ENCODE data around the gene KIF2A.

KIF2A gene

DNA sequence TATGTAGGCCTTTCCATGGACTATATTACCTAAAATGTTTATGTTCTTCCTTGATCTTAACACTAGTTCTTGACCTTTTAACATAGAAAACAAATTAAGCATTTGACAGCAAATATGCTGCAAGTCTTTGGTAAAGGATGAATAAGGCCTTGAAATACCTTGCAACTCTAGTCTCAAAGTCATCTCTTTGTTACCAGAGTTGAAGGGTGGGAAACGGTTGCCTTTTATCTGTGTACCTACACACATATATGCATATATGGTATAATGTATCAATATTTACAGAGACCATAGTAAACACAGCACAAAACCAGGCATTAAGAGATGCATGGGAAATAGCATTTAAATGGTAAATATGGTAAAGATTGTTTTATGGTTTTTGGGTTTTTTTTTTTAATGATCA is 16.5 kb downstream of the KIF2A start:
- DNase-seq = no peak
- H3K4me1 ChIP-seq (ENCODE audit: control extremely low read depth in 1 of 4, control insufficient read depth in 4 of 4, insufficient read depth in 4 of 4, low read length in 3 of 4) = peaks cover 4 to 33% (median 24%) of the 10 kb centered on the region in 4 experiments
- no peak overlapping the region for H3K27ac ChIP-seq (ENCODE audit: insufficient read depth in 1 of 2, low read depth in 1 of 2, low read length in 2 of 2, poor library complexity in 1 of 2, severe bottlenecking in 2 of 2)
- POLR2A ChIA-PET = no interaction called here
- peaks cover 2 to 12% (median 7%) of the 10 kb centered on the region in 4 experiments for H3K36me3 ChIP-seq (ENCODE audit: control insufficient read depth in 4 of 4, insufficient read depth in 4 of 4, low read length in 3 of 4)
- no peaks in the 10 kb centered on the region for H3K9me3 ChIP-seq (ENCODE audit: control extremely low read depth in 1 of 5, control insufficient read depth in 4 of 5, insufficient read depth in 2 of 5, low read depth in 1 of 5, low read length in 4 of 5)
- CTCF ChIA-PET = interaction anchor here (2.5 kb wide), 1 partner anchor 11 kb away, joined by 12 read pairs; no protein-coding TSS in a partner anchor
- no peak overlapping the region for H3K4me3 ChIP-seq (ENCODE audit: control insufficient read depth in 1 of 7, extremely low read depth in 1 of 7, insufficient read depth in 4 of 7, low read depth in 2 of 7, low read length in 6 of 7)
- no CpG with 5 or more reads among the region's 1 CpG for WGBS (ENCODE audit: insufficient coverage)
- H3K27me3 ChIP-seq (replicated peaks in 2 of 5; ENCODE audit: control insufficient read depth in 4 of 5, insufficient read depth in 5 of 5, low read length in 4 of 5) = no peaks in the 10 kb centered on the region

DNA sequence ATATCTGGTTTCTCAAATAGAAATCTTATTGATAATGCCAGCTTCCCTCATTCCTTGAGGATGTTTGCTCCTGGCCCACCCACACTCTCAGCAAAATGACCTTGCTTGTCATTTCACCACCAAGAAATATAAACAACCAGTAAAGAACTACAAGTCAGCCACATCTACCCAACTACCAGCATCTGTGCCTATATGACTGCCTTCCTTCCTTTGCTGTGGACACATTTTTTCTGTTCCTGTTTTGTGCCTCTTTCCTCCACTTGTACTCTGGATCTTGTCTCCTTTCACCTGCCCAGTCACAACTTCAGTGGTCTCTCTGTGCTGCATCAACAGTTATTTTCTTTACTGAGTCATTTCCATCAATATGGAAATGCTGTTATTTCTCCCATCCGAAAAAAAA is 20.3 kb downstream of the KIF2A start:
- H3K36me3 ChIP-seq (ENCODE audit: control insufficient read depth in 4 of 4, insufficient read depth in 4 of 4, low read length in 3 of 4) = peaks cover 2 to 12% (median 7%) of the 10 kb centered on the region in 4 experiments
- H3K27ac ChIP-seq (ENCODE audit: insufficient read depth in 1 of 2, low read depth in 1 of 2, low read length in 2 of 2, poor library complexity in 1 of 2, severe bottlenecking in 2 of 2) = peak overlapping the region in 1 of 2 experiments; percentile 28
- H3K27me3 ChIP-seq (replicated peaks in 2 of 5; ENCODE audit: control insufficient read depth in 4 of 5, insufficient read depth in 5 of 5, low read length in 4 of 5) = no peaks in the 10 kb centered on the region
- H3K9me3 ChIP-seq (ENCODE audit: control extremely low read depth in 1 of 5, control insufficient read depth in 4 of 5, insufficient read depth in 2 of 5, low read depth in 1 of 5, low read length in 4 of 5) = no peaks in the 10 kb centered on the region
- ChIA-PET POLR2A (no interaction called here), CTCF (interaction anchor here (1.2 kb wide), 1 partner anchor 102 kb away, joined by 3 read pairs; no protein-coding TSS in a partner anchor)
- peaks cover 4 to 24% (median 22%) of the 10 kb centered on the region in 4 experiments for H3K4me1 ChIP-seq (ENCODE audit: control extremely low read depth in 1 of 4, control insufficient read depth in 4 of 4, insufficient read depth in 4 of 4, low read length in 3 of 4)
- DNase-seq = peak in 2 of 3 donors; percentile 59 to 66
- H3K4me3 ChIP-seq (ENCODE audit: control insufficient read depth in 1 of 7, extremely low read depth in 1 of 7, insufficient read depth in 4 of 7, low read depth in 2 of 7, low read length in 6 of 7) = no peak overlapping the region
- 43% methylated on average over 1 of the region's 1 CpG for WGBS (ENCODE audit: insufficient coverage)

DNA sequence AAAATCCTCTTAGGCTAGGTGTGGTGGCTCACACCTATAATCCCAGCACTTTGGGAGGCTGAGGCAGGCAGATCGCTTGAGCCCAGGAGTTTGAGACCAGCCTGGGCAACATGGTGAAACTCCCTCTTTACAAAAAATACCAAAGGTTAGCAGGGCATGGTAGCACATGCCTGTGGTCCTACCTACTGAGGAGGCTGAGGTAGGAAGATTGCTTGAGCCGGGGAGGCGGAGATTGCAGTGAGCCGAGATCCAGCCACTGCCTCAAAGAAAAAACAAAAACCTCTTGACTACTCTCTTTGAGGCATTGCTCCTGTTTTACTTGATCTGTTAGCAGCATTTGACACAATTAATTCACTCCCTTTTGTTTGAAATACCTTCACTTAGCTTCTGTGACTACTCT is 20.7 kb downstream of the KIF2A start:
- peaks cover 2 to 10% (median 4%) of the 10 kb centered on the region in 4 experiments for H3K36me3 ChIP-seq (ENCODE audit: control insufficient read depth in 4 of 4, insufficient read depth in 4 of 4, low read length in 3 of 4)
- WGBS (ENCODE audit: insufficient coverage) = 96% methylated on average over 3 of the region's 4 CpGs
- H3K27ac ChIP-seq (ENCODE audit: insufficient read depth in 1 of 2, low read depth in 1 of 2, low read length in 2 of 2, poor library complexity in 1 of 2, severe bottlenecking in 2 of 2) = peak overlapping the region in 1 of 2 experiments; percentile 28
- ChIA-PET POLR2A (no interaction called here), CTCF (interaction anchor here (1.2 to 3.3 kb wide), 2 partner anchors 22 to 102 kb away, joined by 3 to 9 read pairs; partner anchors contain the start of gene KIF2A)
- H3K27me3 ChIP-seq (replicated peaks in 2 of 5; ENCODE audit: control insufficient read depth in 4 of 5, insufficient read depth in 5 of 5, low read length in 4 of 5) = no peaks in the 10 kb centered on the region
- H3K4me1 ChIP-seq (ENCODE audit: control extremely low read depth in 1 of 4, control insufficient read depth in 4 of 4, insufficient read depth in 4 of 4, low read length in 3 of 4) = peaks cover 4 to 26% (median 21%) of the 10 kb centered on the region in 4 experiments
- no peak overlapping the region for H3K4me3 ChIP-seq (ENCODE audit: control insufficient read depth in 1 of 7, extremely low read depth in 1 of 7, insufficient read depth in 4 of 7, low read depth in 2 of 7, low read length in 6 of 7)
- DNase-seq = no peak
- H3K9me3 ChIP-seq (ENCODE audit: control extremely low read depth in 1 of 5, control insufficient read depth in 4 of 5, insufficient read depth in 2 of 5, low read depth in 1 of 5, low read length in 4 of 5) = no peaks in the 10 kb centered on the region

- H3K27me3 ChIP-seq (replicated peaks in 2 of 5; ENCODE audit: control insufficient read depth in 4 of 5, insufficient read depth in 5 of 5, low read length in 4 of 5) = no peaks in the 10 kb centered on the region
- 97% methylated on average over 5 of the region's 9 CpGs for WGBS (ENCODE audit: insufficient coverage)
- H3K4me3 ChIP-seq (ENCODE audit: control insufficient read depth in 1 of 7, extremely low read depth in 1 of 7, insufficient read depth in 4 of 7, low read depth in 2 of 7, low read length in 6 of 7) = no peak overlapping the region
- POLR2A ChIA-PET = interaction anchor here (0.6 kb wide), 1 partner anchor 104 kb away, joined by 4 read pairs; no protein-coding TSS in a partner anchor
- peak in 2 of 3 donors; percentile 39 to 64 for DNase-seq
- no peaks in the 10 kb centered on the region for H3K9me3 ChIP-seq (ENCODE audit: control extremely low read depth in 1 of 5, control insufficient read depth in 4 of 5, insufficient read depth in 2 of 5, low read depth in 1 of 5, low read length in 4 of 5)
- peaks cover 0 to 3% (median 2%) of the 10 kb centered on the region in 4 experiments for H3K36me3 ChIP-seq (ENCODE audit: control insufficient read depth in 4 of 4, insufficient read depth in 4 of 4, low read length in 3 of 4)
- no peak overlapping the region for H3K27ac ChIP-seq (ENCODE audit: insufficient read depth in 1 of 2, low read depth in 1 of 2, low read length in 2 of 2, poor library complexity in 1 of 2, severe bottlenecking in 2 of 2)
- CTCF ChIA-PET = interaction anchor here (0.6 to 3.3 kb wide), 3 partner anchors 22 to 188 kb away, joined by 3 to 9 read pairs (median 4); partner anchors contain the start of gene KIF2A
- H3K4me1 ChIP-seq (ENCODE audit: control extremely low read depth in 1 of 4, control insufficient read depth in 4 of 4, insufficient read depth in 4 of 4, low read length in 3 of 4) = peaks cover 4 to 26% (median 23%) of the 10 kb centered on the region in 4 experiments
These were observed 21.4 kb downstream of the KIF2A start for GRCh38 chr5:62327138-62328053.

DNA sequence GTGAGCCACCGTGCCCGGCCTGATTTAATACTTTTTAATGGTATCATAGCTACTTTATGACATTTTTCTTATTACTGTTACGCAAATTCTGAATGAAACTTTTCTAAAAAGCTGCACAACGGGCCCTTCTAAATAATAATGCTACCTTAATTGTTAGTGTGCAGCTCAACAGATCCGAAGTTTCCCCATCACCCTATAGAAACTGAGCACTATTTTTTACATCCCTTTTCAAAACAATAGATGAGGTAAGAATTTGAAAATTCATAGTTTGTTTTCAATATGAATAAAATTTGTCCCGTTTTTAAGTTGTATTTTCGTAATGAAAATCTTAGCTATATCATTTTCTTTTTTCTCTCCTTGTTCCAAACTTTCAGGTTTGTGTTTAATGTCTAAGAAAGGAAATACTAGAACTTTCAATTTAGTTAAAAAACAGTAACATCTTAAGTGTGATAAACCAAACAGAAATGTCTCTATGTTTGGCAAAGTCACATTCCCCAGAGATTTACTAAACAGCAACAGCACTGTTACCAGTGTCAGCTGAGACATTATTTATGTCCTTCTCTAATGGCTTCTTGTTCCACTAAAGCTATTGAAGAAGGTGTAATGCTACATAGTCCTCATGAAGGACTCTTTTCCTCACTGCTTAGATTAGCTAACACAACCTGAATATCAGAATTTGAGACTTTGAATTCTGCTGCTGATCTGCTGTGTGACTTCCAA is 22.9 kb downstream of the KIF2A start:
- H3K36me3 ChIP-seq (ENCODE audit: control insufficient read depth in 4 of 4, insufficient read depth in 4 of 4, low read length in 3 of 4) = peaks cover 2 to 6% (median 2%) of the 10 kb centered on the region in 4 experiments
- WGBS (ENCODE audit: insufficient coverage) = no CpG with 5 or more reads among the region's 7 CpGs
- peaks cover 4 to 34% (median 26%) of the 10 kb centered on the region in 4 experiments for H3K4me1 ChIP-seq (ENCODE audit: control extremely low read depth in 1 of 4, control insufficient read depth in 4 of 4, insufficient read depth in 4 of 4, low read length in 3 of 4)
- POLR2A ChIA-PET = no interaction called here
- no peak overlapping the region for H3K27ac ChIP-seq (ENCODE audit: insufficient read depth in 1 of 2, low read depth in 1 of 2, low read length in 2 of 2, poor library complexity in 1 of 2, severe bottlenecking in 2 of 2)
- CTCF ChIA-PET = interaction anchor here (0.6 to 3.3 kb wide), 7 partner anchors 9 to 1050 kb away, joined by 3 to 9 read pairs (median 4); partner anchors contain the start of gene KIF2A
- H3K9me3 ChIP-seq (ENCODE audit: control extremely low read depth in 1 of 5, control insufficient read depth in 4 of 5, insufficient read depth in 2 of 5, low read depth in 1 of 5, low read length in 4 of 5) = no peaks in the 10 kb centered on the region
- H3K27me3 ChIP-seq (replicated peaks in 2 of 5; ENCODE audit: control insufficient read depth in 4 of 5, insufficient read depth in 5 of 5, low read length in 4 of 5) = no peaks in the 10 kb centered on the region
- H3K4me3 ChIP-seq (ENCODE audit: control insufficient read depth in 1 of 7, extremely low read depth in 1 of 7, insufficient read depth in 4 of 7, low read depth in 2 of 7, low read length in 6 of 7) = no peak overlapping the region
- DNase-seq = no peak

GRCh38 chr5:62330302-62330701 is 24.3 kb downstream of the KIF2A start:
- H3K27ac ChIP-seq (ENCODE audit: insufficient read depth in 1 of 2, low read depth in 1 of 2, low read length in 2 of 2, poor library complexity in 1 of 2, severe bottlenecking in 2 of 2) = no peak overlapping the region
- DNase-seq = no peak
- H3K4me1 ChIP-seq (ENCODE audit: control extremely low read depth in 1 of 4, control insufficient read depth in 4 of 4, insufficient read depth in 4 of 4, low read length in 3 of 4) = peaks cover 4 to 33% (median 23%) of the 10 kb centered on the region in 4 experiments
- CTCF ChIA-PET = interaction anchor here (1.2 to 3.3 kb wide), 3 partner anchors 21 to 25 kb away, joined by 3 to 9 read pairs (median 4); partner anchors contain the start of gene KIF2A
- POLR2A ChIA-PET = no interaction called here
- 100% methylated on average over 1 of the region's 1 CpG for WGBS (ENCODE audit: insufficient coverage)
- no peaks in the 10 kb centered on the region for H3K27me3 ChIP-seq (replicated peaks in 2 of 5; ENCODE audit: control insufficient read depth in 4 of 5, insufficient read depth in 5 of 5, low read length in 4 of 5)
- H3K4me3 ChIP-seq (ENCODE audit: control insufficient read depth in 1 of 7, extremely low read depth in 1 of 7, insufficient read depth in 4 of 7, low read depth in 2 of 7, low read length in 6 of 7) = no peak overlapping the region
- no peaks in the 10 kb centered on the region for H3K9me3 ChIP-seq (ENCODE audit: control extremely low read depth in 1 of 5, control insufficient read depth in 4 of 5, insufficient read depth in 2 of 5, low read depth in 1 of 5, low read length in 4 of 5)
- peaks cover 2 to 18% (median 14%) of the 10 kb centered on the region in 4 experiments for H3K36me3 ChIP-seq (ENCODE audit: control insufficient read depth in 4 of 4, insufficient read depth in 4 of 4, low read length in 3 of 4)
